DOHH2 (cell line): ENCODE measurements around the gene LBH.

Source experiments
- H3F3A ChIP-seq: fragments of 200-600 bp; sonication (generic), shearing (Covaris generic); 2 replicates; pipeline ENCODE4 v1.6.0; 2016; ENCODE audit warnings: antibody characterized with exemption, mild to moderate bottlenecking; ENCODE audit not compliant: control insufficient read depth, insufficient read depth
- H3K27ac ChIP-seq: fragments of 200-600 bp; sonication (generic); 2 replicates; pipeline ENCODE4 v1.5.1; 2014; ENCODE audit warnings: low read depth, mild to moderate bottlenecking, low read length, moderate library complexity
- H3K27me3 ChIP-seq: fragments of 200-600 bp; sonication (generic); 2 replicates; pipeline ENCODE4 v1.6.1; 2014; ENCODE audit warnings: mild to moderate bottlenecking, low read length, mixed read lengths; ENCODE audit not compliant: control insufficient read depth
- H3K36me3 ChIP-seq: fragments of 200-600 bp; sonication (generic); 2 replicates; pipeline ENCODE4 v1.6.1; 2014; ENCODE audit warnings: mild to moderate bottlenecking, low read length, moderate library complexity, mixed read lengths; ENCODE audit not compliant: control insufficient read depth
- H3K4me1 ChIP-seq: fragments of 200-600 bp; sonication (generic); 2 replicates; pipeline ENCODE4 v1.6.1; 2014; ENCODE audit warnings: mild to moderate bottlenecking, low read length, mixed read lengths; ENCODE audit not compliant: control insufficient read depth
- H3K4me2 ChIP-seq: fragments of 200-600 bp; sonication (generic); 2 replicates; pipeline ENCODE4 v1.6.0; 2014; ENCODE audit warnings: mild to moderate bottlenecking, low read length, moderate library complexity
- H3K4me3 ChIP-seq: fragments of 200-600 bp; sonication (generic); 2 replicates; pipeline ENCODE4 v1.5.1; 2014; ENCODE audit warnings: mild to moderate bottlenecking, low read length, mixed read lengths
- H3K79me2 ChIP-seq: fragments of 200-600 bp; sonication (generic); 2 replicates; pipeline ENCODE4 v1.6.1; 2014; ENCODE audit warnings: mild to moderate bottlenecking, low read length, mixed read lengths; ENCODE audit not compliant: control insufficient read depth
- H3K9me2 ChIP-seq: fragments of 200-600 bp; sonication (generic); replicated peaks from 2 replicates; pipeline ENCODE4 v1.6.1; 2014; ENCODE audit warnings: mild to moderate bottlenecking, low read length, mixed read lengths; ENCODE audit not compliant: control insufficient read depth
- H3K9me3 ChIP-seq: fragments of 200-600 bp; sonication (generic); 2 replicates; pipeline ENCODE4 v1.6.1; 2014; ENCODE audit warnings: antibody characterized with exemption, low read length, mixed read lengths; ENCODE audit not compliant: control insufficient read depth, insufficient read depth
- H4K20me1 ChIP-seq: fragments of 200-600 bp; sonication (generic); 2 replicates; pipeline ENCODE4 v1.6.0; 2014; ENCODE audit warnings: low read depth, mild to moderate bottlenecking, antibody characterized with exemption, low read length, moderate library complexity; ENCODE audit not compliant: control insufficient read depth, insufficient read depth
- CTCF ChIP-seq: fragments of 200-600 bp; sonication (generic); IDR thresholded peaks from one replicate; pipeline ENCODE4 v1.5.1; 2014; ENCODE audit warnings: antibody characterized with exemption, mild to moderate bottlenecking, low read depth, low read length; ENCODE audit not compliant: poor library complexity, severe bottlenecking
- EZH2phosphoT487 ChIP-seq: fragments of 200-600 bp; sonication (generic); IDR thresholded peaks from 2 replicates; pipeline ENCODE4 v1.6.1; 2017; ENCODE audit warnings: borderline replicate concordance, mild to moderate bottlenecking, antibody characterized with exemption, low read length, moderate library complexity, mixed read lengths

Gene LBH

GRCh38 chr2:30213907-30214463, 17.3 kb upstream of the LBH start:
- no peak overlapping the region for H3K27ac ChIP-seq
- H3K9me3 ChIP-seq = no peaks in the 10 kb centered on the region
- no peaks in the 10 kb centered on the region for H4K20me1 ChIP-seq
- TF ChIP-seq EZH2phosphoT487 (no peak), CTCF (no peak)
- no peaks in the 10 kb centered on the region for H3K9me2 ChIP-seq
- no peak overlapping the region for H3K4me2 ChIP-seq
- H3K79me2 ChIP-seq = no peaks in the 10 kb centered on the region
- no peaks in the 10 kb centered on the region for H3K27me3 ChIP-seq
- no peaks in the 10 kb centered on the region for H3K36me3 ChIP-seq
- H3F3A ChIP-seq = no peaks in the 10 kb centered on the region
- no peak overlapping the region for H3K4me3 ChIP-seq
- peaks cover 13% of the 10 kb centered on the region for H3K4me1 ChIP-seq

- no peak overlapping the region for H3K4me3 ChIP-seq
- no peaks in the 10 kb centered on the region for H4K20me1 ChIP-seq
- H3F3A ChIP-seq = no peaks in the 10 kb centered on the region
- peaks cover 13% of the 10 kb centered on the region for H3K4me1 ChIP-seq
- TF ChIP-seq CTCF (no peak), EZH2phosphoT487 (no peak)
- H3K9me2 ChIP-seq = no peaks in the 10 kb centered on the region
- no peak overlapping the region for H3K27ac ChIP-seq
- no peaks in the 10 kb centered on the region for H3K27me3 ChIP-seq
- H3K79me2 ChIP-seq = no peaks in the 10 kb centered on the region
- no peaks in the 10 kb centered on the region for H3K9me3 ChIP-seq
- no peak overlapping the region for H3K4me2 ChIP-seq
- no peaks in the 10 kb centered on the region for H3K36me3 ChIP-seq
Observed at GRCh38 chr2:30216157-30216556, 15.2 kb upstream of the LBH start.

GRCh38 chr2:30217644-30218337, 13.5 kb upstream of the LBH start:
- Histone ChIP-seq H4K20me1 (no peaks in the 10 kb centered on the region), H3F3A (no peaks in the 10 kb centered on the region), H3K36me3 (no peaks in the 10 kb centered on the region), H3K9me3 (no peaks in the 10 kb centered on the region), H3K27me3 (no peaks in the 10 kb centered on the region), H3K4me3 (no peak overlapping the region), H3K79me2 (no peaks in the 10 kb centered on the region), H3K9me2 (no peaks in the 10 kb centered on the region), H3K4me1 (peaks cover 13% of the 10 kb centered on the region), H3K27ac (no peak overlapping the region), H3K4me2 (peak overlapping the region; percentile 8; the same call in 1 of the 2 replicates)
- no peak for TF ChIP-seq EZH2phosphoT487
- no peak for TF ChIP-seq CTCF
